ENCODE measurements around the gene GPR62. TPM values are rescaled to one million over a fixed set of nuclear protein-coding genes. Genes with fewer than 3 reads are reported as not detected.
"Not testable (repeated sequence)": the region's sequence is repeated elsewhere in the genome, so short reads cannot be mapped to it uniquely, and the experiment has no call there.

Gene GPR62, protein sequence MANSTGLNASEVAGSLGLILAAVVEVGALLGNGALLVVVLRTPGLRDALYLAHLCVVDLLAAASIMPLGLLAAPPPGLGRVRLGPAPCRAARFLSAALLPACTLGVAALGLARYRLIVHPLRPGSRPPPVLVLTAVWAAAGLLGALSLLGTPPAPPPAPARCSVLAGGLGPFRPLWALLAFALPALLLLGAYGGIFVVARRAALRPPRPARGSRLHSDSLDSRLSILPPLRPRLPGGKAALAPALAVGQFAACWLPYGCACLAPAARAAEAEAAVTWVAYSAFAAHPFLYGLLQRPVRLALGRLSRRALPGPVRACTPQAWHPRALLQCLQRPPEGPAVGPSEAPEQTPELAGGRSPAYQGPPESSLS
- under 1 TPM; 0.32 to 0.59 (median 0.53) TPM for polyA plus RNA-seq (ENCODE audit: insufficient read length in 4 of 4)

DNA sequence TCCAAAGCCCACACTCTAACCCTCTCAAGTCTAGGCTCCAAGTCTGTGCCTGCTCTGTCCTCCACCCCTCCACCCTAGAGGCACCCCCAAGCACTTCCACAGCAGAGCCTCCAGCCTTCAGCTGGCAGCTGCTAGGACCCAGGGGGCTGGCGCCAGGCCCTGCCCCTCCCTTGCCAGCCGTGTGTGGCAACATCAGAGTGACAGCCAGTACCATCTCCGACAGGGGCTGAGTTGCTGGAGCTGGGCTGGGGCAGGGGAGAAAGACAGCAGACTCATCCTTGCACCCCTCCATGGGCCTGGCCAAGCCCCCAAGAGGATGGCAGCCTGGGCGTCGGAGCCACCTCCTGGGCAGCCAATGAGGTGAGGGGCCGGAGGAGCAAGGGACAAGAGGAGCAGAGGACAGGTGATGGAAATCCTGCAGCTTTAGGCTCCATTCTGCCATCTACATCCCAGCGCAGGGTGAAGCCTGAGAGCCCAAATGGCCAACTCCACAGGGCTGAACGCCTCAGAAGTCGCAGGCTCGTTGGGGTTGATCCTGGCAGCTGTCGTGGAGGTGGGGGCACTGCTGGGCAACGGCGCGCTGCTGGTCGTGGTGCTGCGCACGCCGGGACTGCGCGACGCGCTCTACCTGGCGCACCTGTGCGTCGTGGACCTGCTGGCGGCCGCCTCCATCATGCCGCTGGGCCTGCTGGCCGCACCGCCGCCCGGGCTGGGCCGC, at the start of gene GPR62:
GPR62 (plus strand) TSS at position 207 of the 718 bp plus-strand sequence; CDS start at position 479, 272 bp downstream.
- no peak for DNase-seq (ENCODE audit: low read depth in 4 of 4, low spot score in 3 of 4)

DNA sequence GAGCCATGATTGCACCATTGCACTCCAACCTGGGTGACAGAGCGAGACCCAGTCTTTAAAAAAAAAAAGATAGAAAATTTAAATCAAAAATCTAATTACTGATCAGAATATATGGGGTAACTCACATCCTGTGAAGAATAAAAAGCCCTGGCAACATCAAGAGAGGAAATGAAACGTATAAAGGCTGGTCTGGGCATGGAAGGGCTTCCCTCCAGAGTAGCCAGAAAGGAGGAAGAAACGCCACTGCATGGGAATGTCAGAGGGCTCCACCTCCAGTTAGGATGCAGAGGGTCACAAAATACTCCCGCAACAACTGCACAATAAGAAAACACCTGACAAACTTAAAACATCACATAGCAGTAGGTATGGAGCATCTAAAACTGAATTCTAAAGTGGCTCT, 47.2 kb upstream of the GPR62 start:
- DNase-seq (ENCODE audit: low read depth in 4 of 4, low spot score in 3 of 4): no peak

DNA sequence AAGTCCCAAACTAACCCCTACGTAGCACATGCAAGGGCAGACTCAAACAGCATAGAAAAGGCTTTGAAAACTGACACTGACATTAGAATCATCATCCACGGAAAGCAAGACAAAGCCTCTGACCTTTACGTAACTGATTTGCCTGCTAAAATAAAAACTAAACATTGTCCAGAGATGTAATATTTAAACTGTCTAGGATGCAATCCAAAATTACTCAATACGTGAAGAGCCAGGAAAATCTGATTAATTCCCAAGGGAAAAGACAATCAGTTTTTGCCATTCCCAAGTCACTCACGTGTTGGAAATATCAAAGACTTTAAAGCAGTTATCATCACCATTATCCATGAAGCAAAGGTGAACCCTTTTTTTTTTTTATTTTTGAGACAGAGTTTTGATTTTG, 38.8 kb upstream of the GPR62 start:
- DNase-seq (ENCODE audit: low read depth in 4 of 4, low spot score in 3 of 4): no peak

DNA sequence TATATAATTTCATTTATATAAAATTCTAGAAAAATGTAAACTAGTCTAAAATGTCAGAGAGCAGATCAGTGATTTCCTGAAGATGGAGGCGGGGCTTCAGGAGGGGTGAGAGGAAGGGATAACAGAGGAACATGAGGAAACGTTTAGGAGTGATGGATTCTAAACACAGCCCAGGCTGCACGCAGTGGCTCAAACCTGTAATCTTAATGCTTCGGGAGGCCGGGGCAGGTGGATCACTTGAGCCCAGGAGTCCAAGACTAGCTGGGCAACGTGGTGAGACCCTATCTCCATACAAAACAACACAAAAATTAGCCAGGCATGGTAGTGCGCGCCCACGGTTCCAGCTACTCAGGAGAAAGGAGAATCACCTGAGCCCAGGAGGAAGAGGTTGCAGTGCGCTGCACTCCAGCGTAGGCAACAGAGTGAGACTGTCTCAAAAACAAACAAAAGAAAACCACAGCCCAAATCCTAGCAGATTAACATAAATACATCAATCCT, 34.1 kb upstream of the GPR62 start:
- DNase-seq (ENCODE audit: low read depth in 4 of 4, low spot score in 3 of 4): no peak

DNA sequence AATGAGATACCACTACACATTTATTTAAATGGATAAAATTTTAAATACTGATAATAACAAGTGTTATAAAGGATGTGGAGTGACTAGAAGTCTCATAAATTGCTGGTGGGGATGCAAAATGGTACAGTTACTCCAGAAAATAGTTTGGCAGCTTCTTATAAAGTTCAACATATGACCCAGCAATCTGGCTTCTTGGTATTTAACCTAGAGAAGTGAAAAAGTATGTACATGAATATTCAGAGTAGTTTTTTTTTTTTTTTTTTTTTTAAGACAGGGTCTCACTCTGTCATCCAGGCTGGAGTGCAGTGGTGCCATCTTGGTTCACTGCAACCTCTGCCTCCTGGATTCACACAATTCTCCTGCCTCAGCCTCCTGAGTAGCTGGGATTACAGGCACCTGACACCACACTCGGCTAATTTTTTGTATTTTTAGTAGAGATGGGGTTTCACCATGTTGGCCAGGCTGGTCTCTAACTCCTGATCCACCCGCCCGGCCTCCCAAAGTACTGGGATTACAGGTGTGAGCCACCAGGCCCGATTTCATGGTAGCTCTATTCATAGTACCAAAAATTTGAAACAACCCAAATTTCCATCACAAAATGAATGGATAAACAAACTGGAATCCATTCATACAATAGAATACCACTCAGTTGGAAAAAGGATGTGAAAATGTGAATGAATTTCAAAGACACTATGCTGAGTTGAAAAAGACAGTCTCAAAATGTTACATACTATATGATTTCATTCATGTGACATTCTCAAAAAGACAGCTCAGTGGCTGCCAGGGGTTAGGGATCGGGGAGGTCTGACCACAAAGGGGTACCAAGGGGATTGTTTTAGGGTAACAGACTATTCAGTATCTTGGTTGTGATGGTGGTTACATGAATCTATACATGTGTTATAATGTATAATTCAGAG, 27.9 kb upstream of the GPR62 start:
- no peak for DNase-seq (ENCODE audit: low read depth in 4 of 4, low spot score in 3 of 4)

DNA sequence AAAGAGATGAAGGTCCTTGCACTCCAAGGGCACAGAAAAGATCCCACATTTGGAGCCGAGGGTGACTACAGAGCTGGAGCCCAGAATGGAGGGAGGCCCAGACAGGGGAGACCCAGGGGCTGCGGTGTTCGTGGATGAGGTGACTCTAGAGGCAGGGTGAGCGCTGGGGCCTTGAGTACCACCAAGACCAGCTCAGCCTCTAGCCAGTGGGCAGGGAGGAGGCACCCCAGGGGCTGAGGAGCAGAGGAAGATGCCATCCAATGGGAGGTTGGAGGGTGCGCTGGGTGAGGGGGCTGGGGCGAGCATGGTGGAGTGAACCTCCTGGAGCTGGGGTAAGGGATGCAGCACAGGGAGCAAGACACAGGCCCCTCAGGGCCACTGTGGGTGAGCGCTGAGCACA, 26.7 kb upstream of the GPR62 start:
- DNase-seq (ENCODE audit: low read depth in 4 of 4, low spot score in 3 of 4): no peak

DNA sequence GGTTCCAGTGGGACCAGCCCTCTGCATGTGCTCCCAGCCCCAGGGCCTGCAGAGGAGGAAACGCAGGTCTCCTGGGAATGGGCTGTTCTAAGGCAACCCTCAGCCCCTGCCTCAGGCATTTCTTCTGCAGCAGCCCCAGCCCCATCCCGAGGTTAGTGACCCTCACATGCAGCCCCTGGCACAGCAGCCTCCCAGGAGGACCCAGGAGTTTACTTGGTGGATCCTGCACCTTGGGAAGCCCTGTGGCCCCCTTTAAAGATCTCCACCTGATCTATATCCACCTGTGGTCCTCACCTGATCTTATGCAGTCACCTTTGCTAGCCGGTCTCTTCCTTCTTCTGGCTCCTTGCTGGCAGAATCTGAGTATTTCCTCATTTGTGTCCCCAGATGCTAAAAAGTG, 26.2 kb upstream of the GPR62 start:
- DNase-seq (ENCODE audit: low read depth in 4 of 4, low spot score in 3 of 4): not testable (repeated sequence)

DNA sequence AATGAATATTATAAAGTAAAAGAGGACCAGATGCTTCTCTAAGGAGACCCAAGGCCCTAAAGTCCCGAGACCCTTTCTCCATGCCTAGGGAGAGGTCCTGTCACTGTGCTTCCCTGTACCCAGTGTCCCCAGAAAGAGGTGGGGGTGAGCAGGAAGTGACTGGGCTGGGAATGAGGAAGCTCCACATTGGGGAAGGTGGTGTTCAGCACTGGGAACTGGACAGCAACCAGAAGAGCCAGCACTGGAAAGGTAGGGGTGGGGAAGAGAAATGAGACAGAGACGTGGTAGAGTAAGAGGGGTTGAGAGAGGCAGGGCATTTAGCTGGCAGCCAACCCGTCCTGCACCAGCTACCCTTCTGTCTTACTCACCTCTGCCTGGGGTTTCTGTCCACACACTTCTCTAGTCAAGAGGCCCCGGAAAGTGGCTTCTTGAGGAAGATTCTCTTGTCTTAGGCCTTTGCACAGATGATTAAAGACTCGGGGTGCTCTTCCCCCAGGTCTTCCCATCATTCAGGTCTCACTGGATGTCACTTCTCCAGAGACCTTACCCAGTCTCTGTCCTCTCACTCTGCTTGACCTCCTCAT, 25.7 kb upstream of the GPR62 start:
- no peak for DNase-seq (ENCODE audit: low read depth in 4 of 4, low spot score in 3 of 4)

DNA sequence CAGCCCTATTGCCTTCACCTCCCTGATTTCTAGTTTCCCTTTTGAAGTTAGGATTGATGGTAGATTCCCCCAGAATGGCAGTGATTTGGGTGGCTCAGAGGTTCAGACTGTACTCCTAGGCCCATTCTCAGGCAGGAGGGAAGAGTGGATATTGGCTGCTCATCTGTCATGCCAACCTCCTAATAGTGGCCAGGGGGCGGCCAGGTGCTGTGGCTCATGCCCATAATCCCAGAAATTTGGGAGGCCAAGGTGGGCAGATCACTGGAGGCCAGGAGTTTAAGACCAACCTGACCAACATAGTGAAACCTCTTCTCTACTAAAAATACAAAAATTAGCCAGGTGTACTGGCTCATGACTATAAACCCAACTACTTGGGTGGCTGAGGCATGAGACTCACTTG, 24.7 kb upstream of the GPR62 start:
- DNase-seq (ENCODE audit: low read depth in 4 of 4, low spot score in 3 of 4): no peak

DNA sequence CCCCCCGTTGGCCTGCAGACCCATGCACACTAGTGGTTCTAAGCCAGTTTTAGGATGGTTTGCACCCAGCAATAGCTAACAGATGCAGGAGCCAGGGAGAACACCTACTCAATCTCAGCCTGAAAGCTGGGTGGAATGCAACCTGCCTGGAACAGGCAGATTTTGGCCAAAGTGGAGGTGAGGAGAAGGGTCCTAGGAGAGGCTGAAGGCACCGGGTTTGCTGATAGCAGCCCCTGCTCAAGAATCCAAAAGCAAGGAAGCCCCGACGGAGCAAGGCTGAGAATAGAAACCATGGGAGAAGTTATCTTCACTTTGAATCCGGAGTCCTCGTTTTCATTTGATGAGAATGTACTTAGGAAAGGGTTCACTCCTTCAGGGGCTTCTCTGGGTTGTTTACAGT, 23.4 kb upstream of the GPR62 start:
- no peak for DNase-seq (ENCODE audit: low read depth in 4 of 4, low spot score in 3 of 4)

DNA sequence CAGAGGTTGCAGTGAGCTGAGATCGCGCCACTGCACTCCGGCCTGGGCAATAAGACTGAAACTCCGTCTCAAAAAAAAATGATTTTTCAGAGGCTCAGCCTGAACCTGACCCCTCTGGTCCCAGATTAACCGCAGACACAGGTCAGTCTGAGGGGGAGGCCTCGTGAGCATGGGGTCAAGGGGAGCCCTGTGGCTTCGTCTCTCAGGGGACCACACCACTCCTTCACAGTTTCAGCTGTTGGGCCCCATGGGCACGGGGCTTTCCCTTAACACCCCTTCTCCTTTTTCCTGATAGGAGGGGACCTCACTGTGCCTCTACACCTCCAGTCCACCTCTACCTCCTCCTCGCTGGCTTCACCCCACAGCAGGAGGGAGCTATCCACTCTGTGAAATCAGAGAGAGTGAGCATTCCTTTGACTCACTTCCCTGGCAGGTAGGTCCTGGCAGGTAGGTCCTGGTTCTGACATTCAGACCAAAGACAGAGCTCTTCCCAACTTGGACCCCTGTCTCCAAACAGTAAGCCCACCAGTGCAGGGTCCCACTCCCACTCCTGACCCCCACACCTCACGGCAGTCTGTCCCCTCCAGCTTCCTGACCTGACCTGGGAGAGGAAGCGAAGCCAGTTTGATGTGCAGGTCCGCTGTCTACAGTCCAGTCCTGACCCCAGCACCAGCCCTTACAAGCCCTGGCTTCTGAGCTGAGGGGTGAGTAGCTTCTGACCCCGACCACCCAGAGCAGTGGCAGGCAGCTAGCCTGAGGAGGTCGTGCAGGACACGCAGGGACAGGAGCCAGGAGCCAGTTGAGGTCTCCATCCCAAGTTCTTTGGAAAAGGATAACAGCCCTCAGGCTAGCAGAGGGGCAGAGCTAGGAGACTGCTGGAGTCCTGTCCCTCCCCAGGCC, 22.5 kb upstream of the GPR62 start:
- no peak for DNase-seq (ENCODE audit: low read depth in 4 of 4, low spot score in 3 of 4)

DNA sequence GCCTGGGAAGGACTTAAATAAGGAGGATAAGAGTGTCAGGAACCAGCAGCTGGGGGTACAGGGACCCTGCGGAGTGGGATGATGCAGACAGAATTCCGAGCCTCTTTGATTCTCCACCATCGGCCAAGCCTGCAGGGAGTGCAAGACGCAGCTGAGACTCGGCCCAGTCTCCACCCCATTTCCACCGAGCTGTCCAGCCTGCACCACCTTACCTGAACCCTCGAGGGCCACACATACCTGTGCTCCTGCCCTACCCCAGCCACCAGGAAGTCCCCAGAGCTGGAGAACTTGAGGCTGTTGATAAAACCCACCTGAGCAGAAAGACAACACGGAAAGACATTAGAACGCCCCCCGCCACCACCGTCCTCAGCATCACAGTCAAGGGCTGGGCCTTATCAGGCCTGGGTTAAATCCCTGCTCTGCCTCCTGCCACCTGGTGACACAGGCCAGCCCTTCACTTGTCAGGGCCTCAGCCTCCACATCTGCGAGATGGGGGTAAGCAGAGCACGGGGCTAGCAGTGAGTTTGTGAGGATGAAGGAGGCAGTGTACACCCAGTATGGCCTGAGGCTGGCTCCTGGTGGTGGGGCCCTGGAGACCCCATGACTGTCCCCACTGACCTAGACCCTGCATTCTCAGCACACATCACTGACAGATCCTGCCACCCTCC, 21.6 kb upstream of the GPR62 start:
- no peak for DNase-seq (ENCODE audit: low read depth in 4 of 4, low spot score in 3 of 4)

DNA sequence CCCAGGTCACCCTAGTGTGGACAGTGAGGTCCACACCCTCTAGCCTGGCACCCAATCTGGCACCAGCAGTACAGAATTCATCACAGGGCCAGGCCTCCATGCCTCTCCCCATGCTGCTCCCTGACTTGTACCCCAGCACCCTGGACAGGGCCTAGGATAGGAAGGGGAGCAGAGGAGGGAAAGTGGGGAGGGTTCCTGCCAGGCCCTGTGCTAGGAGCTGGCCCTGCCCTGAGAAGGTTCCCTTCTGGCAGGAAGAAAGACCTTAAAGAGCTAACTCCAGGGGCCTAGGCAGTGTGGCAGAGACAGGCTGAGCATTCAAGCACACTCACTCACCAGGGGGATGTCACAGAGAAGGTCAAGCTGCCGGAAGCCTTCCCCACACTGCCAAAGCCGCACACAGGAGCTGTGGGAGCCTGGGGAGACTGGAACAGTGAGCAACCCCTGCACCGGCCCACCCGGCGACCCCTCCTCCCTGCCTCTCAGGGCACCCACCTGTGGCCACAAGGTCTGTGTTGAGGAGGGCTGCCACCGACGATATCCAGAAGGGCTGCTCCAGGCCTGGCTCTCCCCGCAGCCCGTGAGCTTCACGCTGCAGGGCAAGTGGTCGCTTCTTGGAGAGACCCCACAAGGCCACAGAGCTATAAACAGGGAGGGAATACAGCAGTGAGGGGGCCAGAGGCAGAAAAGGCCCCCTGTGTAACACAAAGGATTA, 20.9 kb upstream of the GPR62 start:
- DNase-seq (ENCODE audit: low read depth in 4 of 4, low spot score in 3 of 4): no peak

DNA sequence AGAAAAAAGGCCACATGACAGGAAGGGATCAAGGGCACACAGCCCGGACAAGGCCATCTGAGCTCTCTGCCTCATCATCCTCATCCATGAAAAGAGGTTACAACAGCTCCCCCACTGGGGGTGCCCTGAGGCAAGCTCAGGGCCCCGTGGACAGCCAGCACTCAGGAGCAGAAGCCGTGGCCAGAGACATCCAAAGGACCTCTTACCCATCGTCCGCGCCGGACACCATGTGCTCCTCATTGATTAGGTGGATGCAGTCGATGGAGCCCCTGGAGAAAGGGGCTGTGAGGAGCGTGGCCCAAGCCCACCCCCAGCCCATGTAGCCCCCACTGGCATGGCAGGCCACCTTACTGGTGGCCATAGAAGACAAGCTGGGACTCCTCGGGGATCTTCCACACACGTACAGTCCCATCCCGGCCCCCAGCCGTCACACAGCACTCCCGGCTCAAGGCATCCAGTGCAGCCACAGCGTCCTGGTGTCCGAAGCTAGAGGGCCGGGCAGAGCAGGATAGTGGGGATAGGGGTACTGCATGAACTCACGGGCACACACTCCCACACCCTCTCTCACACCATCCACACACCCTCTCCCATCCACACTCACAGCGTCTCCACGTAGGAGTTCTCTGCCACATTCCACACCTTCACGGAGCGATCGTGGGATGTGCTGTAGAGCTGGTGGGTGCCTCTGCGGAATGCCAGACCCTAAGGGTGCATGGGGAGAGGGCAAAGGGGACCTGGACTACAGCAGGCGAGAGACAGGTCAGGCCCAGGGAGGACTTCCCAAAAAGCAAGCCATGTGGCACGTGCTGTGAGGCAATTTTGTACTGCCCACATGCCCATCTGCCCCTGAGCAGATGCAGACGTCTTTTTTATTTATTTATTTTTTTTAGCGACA, 19.9 kb upstream of the GPR62 start:
- no peak for DNase-seq (ENCODE audit: low read depth in 4 of 4, low spot score in 3 of 4)

DNA sequence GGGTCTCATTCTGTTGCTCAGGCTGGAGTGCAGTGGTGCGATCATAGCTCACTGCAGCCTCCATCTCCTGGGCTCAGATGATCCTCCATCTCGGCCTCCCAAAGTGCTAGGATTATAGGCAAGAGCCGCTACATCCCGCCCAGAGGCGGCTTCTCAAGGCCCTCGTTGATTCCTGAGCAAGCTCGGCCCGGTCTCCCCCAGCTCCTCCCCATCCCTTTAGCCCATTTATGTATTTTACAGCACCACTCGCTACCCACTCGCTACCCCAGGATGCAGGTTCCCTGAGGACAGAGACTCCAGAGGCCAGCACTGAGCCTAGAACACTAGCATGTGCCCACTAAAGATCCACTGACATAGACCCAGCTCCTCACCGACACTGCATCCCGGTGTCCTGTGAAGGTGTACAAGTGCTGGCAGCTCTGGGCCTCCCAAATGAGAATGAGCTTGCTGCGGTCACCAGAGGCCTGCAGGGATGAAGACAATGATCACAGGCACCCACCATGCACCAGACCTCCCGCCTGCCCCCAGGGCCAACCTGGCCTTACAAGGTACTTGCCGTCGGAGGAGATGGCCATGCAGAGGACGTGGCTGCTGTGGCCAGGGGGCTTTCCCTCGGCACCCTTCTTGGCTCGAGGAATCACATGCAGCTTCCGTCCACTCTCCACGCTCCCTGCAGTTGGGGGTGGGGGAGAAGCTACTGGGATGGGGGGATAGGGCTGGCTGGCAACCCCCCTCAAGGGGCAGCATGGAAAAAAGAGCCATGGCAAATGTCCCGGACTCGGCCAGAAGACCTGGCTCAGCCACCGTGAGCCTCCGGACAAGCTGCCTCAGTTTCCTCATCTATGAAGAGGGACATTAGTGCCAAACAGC, 19.1 kb upstream of the GPR62 start:
- no peak for DNase-seq (ENCODE audit: low read depth in 4 of 4, low spot score in 3 of 4)

DNA sequence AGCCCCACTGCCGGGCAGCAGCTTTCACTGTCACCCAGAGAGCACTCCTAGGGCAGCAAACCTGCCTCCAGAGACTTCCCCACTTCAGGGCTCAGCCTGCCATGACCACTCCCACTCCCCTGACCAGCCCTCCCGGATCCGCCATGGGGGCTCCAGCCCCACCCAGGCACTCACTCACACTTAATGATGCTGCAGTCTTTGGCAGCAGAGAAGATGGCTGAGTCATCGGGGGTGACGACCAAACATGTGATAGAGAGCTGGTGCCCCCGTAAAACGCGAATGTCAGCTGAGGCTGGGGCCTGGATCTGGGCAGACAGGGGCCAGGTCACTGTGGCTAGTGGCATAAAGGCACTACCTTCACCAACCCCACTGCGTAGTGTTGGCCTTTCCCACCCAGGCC, 18.2 kb upstream of the GPR62 start:
- DNase-seq (ENCODE audit: low read depth in 4 of 4, low spot score in 3 of 4): no peak
